ENCODE measurements around the gene TRAPPC1. TPM values are rescaled to one million over a fixed set of nuclear protein-coding genes. Genes with fewer than 3 reads are reported as not detected.

TRAPPC1 gene, protein sequence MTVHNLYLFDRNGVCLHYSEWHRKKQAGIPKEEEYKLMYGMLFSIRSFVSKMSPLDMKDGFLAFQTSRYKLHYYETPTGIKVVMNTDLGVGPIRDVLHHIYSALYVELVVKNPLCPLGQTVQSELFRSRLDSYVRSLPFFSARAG
- total RNA-seq (2013; cell fraction: nucleolus; rRNA removed), result 9.7 and 10.7 TPM in 2 replicates
- total RNA-seq (2014; rRNA removed), result 42.3 and 46.4 TPM in 2 replicates
- total RNA-seq (2014; rRNA removed; fragmentation: Illumina TruSeq; extraction: Trizol), result 28.7 and 31.3 TPM in 2 replicates
- 173 and 193 TPM in 2 replicates for total RNA-seq (2021)
- polyA plus RNA-seq (2011; ENCODE audit: low read depth), result 235 TPM
- polyA plus RNA-seq (2011; rRNA removed), result 78.6 and 93.1 TPM in 2 replicates
- 283 and 305 TPM in 2 replicates for polyA plus RNA-seq (2011; cell fraction: cytosol; rRNA removed)
- 87.0 and 88.2 TPM in 2 replicates for polyA plus RNA-seq (2011; cell fraction: nucleus; rRNA removed)
- 213 and 226 TPM in 2 replicates for polyA plus RNA-seq (2012)
- polyA plus RNA-seq (2014; fragmentation: Illumina TruSeq; extraction: Trizol), result 197 and 224 TPM in 2 replicates
- 100 to 1,000 TPM in 1 of 2 experiments, 10 to 100 TPM in 1; 95.5 to 113 TPM for polyA plus RNA-seq (2014; fragmentation: Nextera tagmentation; extraction: Ambion mirVana)
- polyA plus RNA-seq (2014; rRNA removed), result 156 and 166 TPM in 2 replicates
- 100 to 1,000 TPM; 298 to 306 TPM for polyA plus RNA-seq (2016; fragmentation: Nextera tagmentation; extraction: Ambion mirVana)
- polyA minus RNA-seq (2011; rRNA and poly(A)+ RNA removed), result 135 and 137 TPM in 2 replicates
- polyA minus RNA-seq (2011; cell fraction: cytosol; rRNA and poly(A)+ RNA removed), result 39.2 and 50.7 TPM in 2 replicates
- 21.5 and 28.7 TPM in 2 replicates for polyA minus RNA-seq (2011; cell fraction: nucleus; rRNA and poly(A)+ RNA removed)
- percentile 89 among the genes with signal in this experiment for Bru-seq, nascent RNA
- BruChase-seq, experiment 1, labeled RNA remaining after a 6-hour chase, result percentile 94 among the genes with signal in this experiment
- BruChase-seq, experiment 2, labeled RNA remaining after a 2-hour chase, result percentile 89 among the genes with signal in this experiment
- long read RNA-seq, experiment 1, transcript TRAPPC1-201 (4 exons, 811 nt), result major isoform, 24 of 29 reads
- long read RNA-seq, experiment 1, partial matches to known transcripts, result 0 of 29 reads
- long read RNA-seq, experiment 1, other reads (novel, unspliced or antisense), result 2 of 29 reads
- long read RNA-seq, experiment 2, transcript TRAPPC1-201 (4 exons, 811 nt), result major isoform, 6 of 8 reads
- long read RNA-seq, experiment 2, partial matches to known transcripts, result 0 of 8 reads
- long read RNA-seq, experiment 2, other reads (novel, unspliced or antisense), result 0 of 8 reads

- intact Hi-C loops (cut with micrococcal nuclease; ENCODE audit: unreplicated experiment) (loop anchor here (5.0 kb wide), 1 partner anchor 55 kb away; no protein-coding TSS in a partner anchor), in situ Hi-C loops (cut with MboI) (no loop called here)
- ATAC-seq (peak; percentile 92), DNase-seq (ENCODE audit: low read depth, low spot score) (peak; percentile 98), FAIRE-seq (peak; percentile 96)
- BruUV-seq (replicated peaks), result no TSS peak
- peak within 1 kb of the TSS; percentile 58 for H3K4me2 ChIP-seq (ENCODE audit: control insufficient read depth, insufficient read depth)
- WGBS (ENCODE audit: insufficient coverage, insufficient replicate concordance, low lambda C conversion rate, missing lambda C conversion rate), result under 1% methylated on average over 51 of the region's 55 CpGs
- peaks cover 0 to 3% of the 10 kb centered on the region in 2 experiments; a peak in 2 of 4 replicates for H3K36me3 ChIP-seq (ENCODE audit: control insufficient read depth in 2 of 2, insufficient read depth in 2 of 2, low read length in 1 of 2)
- H3K27me3 ChIP-seq (replicated peaks in 1 of 2; ENCODE audit: control insufficient read depth in 2 of 2, insufficient read depth in 2 of 2, low read length in 1 of 2), result no peaks in the 10 kb centered on the region
- SMC1A ChIA-PET (ENCODE audit: uncharacterized antibody, unreplicated experiment), result interaction anchor here (0.9 to 4.7 kb wide), 14 partner anchors 13 to 187 kb away, joined by 3 to 25 read pairs (median 6); partner anchors contain the start of genes NAA38 and RNF227
- H2AFZ ChIP-seq (ENCODE audit: control insufficient read depth, low read depth, low read length), result peak within 1 kb of the TSS; percentile 97
- POLR2A ChIA-PET, result interaction anchor here (0.6 to 3.4 kb wide), 22 partner anchors 8 to 363 kb away, joined by 3 to 27 read pairs (median 4); partner anchors contain the start of genes NAA38, RNF227 and SLC25A35
- H4K20me1 ChIP-seq (ENCODE audit: control insufficient read depth, insufficient read depth), result no peaks in the 10 kb centered on the region
- peaks cover 8% of the 10 kb centered on the region for H3K4me1 ChIP-seq (ENCODE audit: control insufficient read depth, insufficient read depth, low read length)
- H3K4me3 ChIP-seq, result peak within 1 kb of the TSS; percentile 100
- peak within 1 kb of the TSS; percentile 97 for H3K9ac ChIP-seq (ENCODE audit: control insufficient read depth, insufficient read depth, low read length)
- peak within 1 kb of the TSS; percentile 96 for H3K27ac ChIP-seq (ENCODE audit: control insufficient read depth, insufficient read depth)
- RAD21 ChIA-PET (ENCODE audit: unreplicated experiment), result interaction anchor here (0.6 to 2.8 kb wide), 19 partner anchors 9 to 258 kb away, joined by 3 to 14 read pairs (median 4); partner anchors contain the start of genes BORCS6, NAA38 and RNF227
- no peaks in the 10 kb centered on the region for H3K9me3 ChIP-seq (replicated peaks; ENCODE audit: control insufficient read depth, insufficient read depth, low read length)
- peaks cover 31% of the 10 kb centered on the region for H3K79me2 ChIP-seq (ENCODE audit: control insufficient read depth, insufficient read depth, low read length)
- CTCF ChIA-PET, result interaction anchor here (0.5 to 8.9 kb wide), 18 partner anchors 12 to 263 kb away, joined by 3 to 76 read pairs (median 4); partner anchors contain the start of genes CYB5D1, NAA38 and RNF227
- no peak for TF ChIP-seq ASH2L (IDR thresholded peaks at IDR 0.05; ENCODE audit: borderline replicate concordance, low read depth)
- peak; percentile 98 for TF ChIP-seq JUND (IDR thresholded peaks at IDR 0.05; ENCODE audit: low read depth, low read length)
- TF ChIP-seq SIN3A (IDR thresholded peaks at IDR 0.05; ENCODE audit: low read depth, low read length), result peak; percentile 52
- TF ChIP-seq BRCA1 (IDR thresholded peaks at IDR 0.05; ENCODE audit: low read depth, low read length), result peak; percentile 66
- TF ChIP-seq MTA3 (IDR thresholded peaks at IDR 0.05; ENCODE audit: borderline replicate concordance, low read length), result no peak
- no peak for TF ChIP-seq PAX8 (IDR thresholded peaks at IDR 0.05)
- TF ChIP-seq, protein P1, sequence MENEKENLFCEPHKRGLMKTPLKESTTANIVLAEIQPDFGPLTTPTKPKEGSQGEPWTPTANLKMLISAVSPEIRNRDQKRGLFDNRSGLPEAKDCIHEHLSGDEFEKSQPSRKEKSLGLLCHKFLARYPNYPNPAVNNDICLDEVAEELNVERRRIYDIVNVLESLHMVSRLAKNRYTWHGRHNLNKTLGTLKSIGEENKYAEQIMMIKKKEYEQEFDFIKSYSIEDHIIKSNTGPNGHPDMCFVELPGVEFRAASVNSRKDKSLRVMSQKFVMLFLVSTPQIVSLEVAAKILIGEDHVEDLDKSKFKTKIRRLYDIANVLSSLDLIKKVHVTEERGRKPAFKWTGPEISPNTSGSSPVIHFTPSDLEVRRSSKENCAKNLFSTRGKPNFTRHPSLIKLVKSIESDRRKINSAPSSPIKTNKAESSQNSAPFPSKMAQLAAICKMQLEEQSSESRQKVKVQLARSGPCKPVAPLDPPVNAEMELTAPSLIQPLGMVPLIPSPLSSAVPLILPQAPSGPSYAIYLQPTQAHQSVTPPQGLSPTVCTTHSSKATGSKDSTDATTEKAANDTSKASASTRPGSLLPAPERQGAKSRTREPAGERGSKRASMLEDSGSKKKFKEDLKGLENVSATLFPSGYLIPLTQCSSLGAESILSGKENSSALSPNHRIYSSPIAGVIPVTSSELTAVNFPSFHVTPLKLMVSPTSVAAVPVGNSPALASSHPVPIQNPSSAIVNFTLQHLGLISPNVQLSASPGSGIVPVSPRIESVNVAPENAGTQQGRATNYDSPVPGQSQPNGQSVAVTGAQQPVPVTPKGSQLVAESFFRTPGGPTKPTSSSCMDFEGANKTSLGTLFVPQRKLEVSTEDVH (IDR thresholded peaks at IDR 0.05; ENCODE audit: low read depth, partially characterized antibody), result no peak
- no peak for TF ChIP-seq TCF3 (IDR thresholded peaks at IDR 0.05; ENCODE audit: borderline replicate concordance, insufficient read depth, low read depth, low read length)
- TF ChIP-seq, protein P2, sequence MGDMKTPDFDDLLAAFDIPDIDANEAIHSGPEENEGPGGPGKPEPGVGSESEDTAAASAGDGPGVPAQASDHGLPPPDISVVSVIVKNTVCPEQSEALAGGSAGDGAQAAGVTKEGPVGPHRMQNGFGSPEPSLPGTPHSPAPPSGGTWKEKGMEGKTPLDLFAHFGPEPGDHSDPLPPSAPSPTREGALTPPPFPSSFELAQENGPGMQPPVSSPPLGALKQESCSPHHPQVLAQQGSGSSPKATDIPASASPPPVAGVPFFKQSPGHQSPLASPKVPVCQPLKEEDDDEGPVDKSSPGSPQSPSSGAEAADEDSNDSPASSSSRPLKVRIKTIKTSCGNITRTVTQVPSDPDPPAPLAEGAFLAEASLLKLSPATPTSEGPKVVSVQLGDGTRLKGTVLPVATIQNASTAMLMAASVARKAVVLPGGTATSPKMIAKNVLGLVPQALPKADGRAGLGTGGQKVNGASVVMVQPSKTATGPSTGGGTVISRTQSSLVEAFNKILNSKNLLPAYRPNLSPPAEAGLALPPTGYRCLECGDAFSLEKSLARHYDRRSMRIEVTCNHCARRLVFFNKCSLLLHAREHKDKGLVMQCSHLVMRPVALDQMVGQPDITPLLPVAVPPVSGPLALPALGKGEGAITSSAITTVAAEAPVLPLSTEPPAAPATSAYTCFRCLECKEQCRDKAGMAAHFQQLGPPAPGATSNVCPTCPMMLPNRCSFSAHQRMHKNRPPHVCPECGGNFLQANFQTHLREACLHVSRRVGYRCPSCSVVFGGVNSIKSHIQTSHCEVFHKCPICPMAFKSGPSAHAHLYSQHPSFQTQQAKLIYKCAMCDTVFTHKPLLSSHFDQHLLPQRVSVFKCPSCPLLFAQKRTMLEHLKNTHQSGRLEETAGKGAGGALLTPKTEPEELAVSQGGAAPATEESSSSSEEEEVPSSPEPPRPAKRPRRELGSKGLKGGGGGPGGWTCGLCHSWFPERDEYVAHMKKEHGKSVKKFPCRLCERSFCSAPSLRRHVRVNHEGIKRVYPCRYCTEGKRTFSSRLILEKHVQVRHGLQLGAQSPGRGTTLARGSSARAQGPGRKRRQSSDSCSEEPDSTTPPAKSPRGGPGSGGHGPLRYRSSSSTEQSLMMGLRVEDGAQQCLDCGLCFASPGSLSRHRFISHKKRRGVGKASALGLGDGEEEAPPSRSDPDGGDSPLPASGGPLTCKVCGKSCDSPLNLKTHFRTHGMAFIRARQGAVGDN (IDR thresholded peaks at IDR 0.05), result no peak
- TF ChIP-seq SMAD5 (IDR thresholded peaks at IDR 0.05; ENCODE audit: low read depth), result no peak
Measured at GRCh38 chr17:7931709-7932482, at the start of gene TRAPPC1, which contains the start of gene CNTROB. TSS of gene TRAPPC1 (minus strand) at chr17:7931946. CDS start at chr17:7931829, 117 bp downstream. TSS of gene CNTROB (plus strand) at chr17:7932206. CDS start at chr17:7933080, 874 bp downstream.

Measured in GM12878 (cell line).